ENCODE results near the gene EMILIN3.

DNA sequence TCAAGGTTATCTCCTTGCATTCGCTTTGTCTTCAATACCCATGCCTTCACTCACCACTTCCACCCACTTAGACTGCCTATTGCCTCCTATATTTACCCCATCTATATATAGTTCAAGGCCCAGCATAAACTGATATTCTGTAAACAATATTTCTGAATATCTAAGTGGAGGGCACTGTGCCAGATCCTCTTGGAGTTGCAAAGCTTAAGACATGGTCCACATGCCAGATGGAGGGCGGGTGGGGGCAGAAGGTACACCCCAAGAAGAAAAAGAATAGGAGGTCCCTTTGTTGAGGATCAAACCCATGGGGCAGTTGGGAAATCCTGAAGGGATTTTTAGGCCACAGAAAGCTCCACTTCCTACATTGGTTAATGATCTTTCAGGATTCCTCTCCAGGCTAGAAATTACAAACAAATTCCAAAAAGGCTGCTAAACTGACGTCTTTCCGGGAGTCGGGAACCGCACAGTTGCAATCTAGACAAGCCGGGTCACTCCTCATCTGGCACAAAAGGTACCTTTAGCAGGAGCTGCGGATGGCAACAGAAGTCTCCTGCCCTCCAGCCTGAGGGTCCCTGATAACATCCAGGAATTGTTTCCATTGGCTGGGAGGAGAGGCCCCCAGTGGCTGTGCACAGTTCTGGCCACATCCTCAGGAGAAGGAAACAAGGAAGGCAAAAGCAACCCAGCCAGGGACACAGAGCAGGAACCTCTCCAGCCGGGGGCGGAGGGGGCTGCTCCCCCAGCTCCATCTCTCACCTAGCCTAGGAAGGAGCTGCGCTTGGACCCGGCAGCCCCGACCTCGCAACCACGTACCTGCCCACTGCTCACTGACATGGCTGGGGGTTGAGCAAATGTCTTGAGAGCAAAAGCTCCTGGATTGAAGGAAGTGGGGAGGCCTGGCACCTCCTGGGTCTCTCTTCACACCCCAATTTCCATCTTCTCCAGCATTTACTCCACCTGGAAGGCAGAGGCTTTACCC is 31.9 kb downstream of the EMILIN3 start:
- TF ChIP-seq EZH2 (IDR thresholded peaks at IDR 0.05), result no peak
- no peak for TF ChIP-seq POLR2AphosphoS5 (IDR thresholded peaks at IDR 0.05; ENCODE audit: borderline replicate concordance, low read depth, low read length)
- no peak for TF ChIP-seq FOXP2 (optimal IDR thresholded peaks at IDR 0.05; ENCODE audit: control extremely low read depth, extremely low read length, insufficient read depth)
